ENCODE results near the gene FHAD1. TPM values are rescaled to one million over a fixed set of nuclear protein-coding genes. Genes with fewer than 3 reads are reported as not detected.
A peak's percentile ranks its signal among the peaks of the same experiment; 100 is the strongest.

The FHAD1 gene
- total RNA-seq, 1 experiment from 2014 or later = 1.9 TPM

DNA sequence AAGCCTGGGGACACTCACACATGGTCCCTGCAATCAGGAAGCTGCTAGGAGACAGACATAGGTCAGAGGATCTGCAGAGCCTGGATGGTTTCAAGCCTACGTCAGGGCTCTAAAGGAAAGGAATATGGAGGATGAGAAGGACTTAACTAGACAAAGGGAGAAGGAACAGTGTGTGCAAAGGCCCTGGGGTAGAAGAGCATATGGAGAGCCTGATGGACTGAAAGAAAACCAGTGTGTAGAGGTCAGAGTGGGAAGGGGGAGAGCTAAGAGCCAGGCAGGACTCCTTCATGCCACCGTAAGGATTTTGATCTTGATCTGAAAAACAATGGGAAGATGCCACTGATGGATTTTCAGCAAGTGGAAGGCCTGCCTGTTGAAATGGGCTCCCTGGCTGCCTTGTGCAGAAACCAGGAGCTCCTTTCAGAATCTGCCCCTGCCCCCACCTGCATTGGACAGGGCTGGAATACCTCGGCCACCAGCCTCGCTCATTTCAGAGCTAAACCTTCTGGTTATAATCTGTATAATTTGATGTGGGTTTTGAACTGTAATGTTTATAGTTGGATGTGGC, 8.6 kb downstream of the FHAD1 start:
- Histone ChIP-seq H3K4me1 (ENCODE audit: insufficient read depth, low read length) (no peaks in the 10 kb centered on the region), H2BK12ac (ENCODE audit: insufficient read length, low read depth, low read length) (no peak overlapping the region), H3K9ac (ENCODE audit: extremely low read depth, insufficient read length, low read length) (no peak overlapping the region), H3K4me2 (ENCODE audit: insufficient read depth, insufficient read length, low read length) (no peak overlapping the region), H4K91ac (ENCODE audit: insufficient read length, low read depth, low read length) (no peak overlapping the region), H3K79me2 (ENCODE audit: insufficient read depth, low read length) (no peaks in the 10 kb centered on the region), H3K79me1 (ENCODE audit: insufficient read depth, low read depth, low read length, poor library complexity, severe bottlenecking) (no peaks in the 10 kb centered on the region), H3K27me3 (ENCODE audit: insufficient read depth, low read length) (no peaks in the 10 kb centered on the region), H4K5ac (ENCODE audit: insufficient read length, low read depth, low read length) (no peak overlapping the region), H3K14ac (ENCODE audit: insufficient read depth, low read length) (no peak overlapping the region), H3K4ac (ENCODE audit: low read depth, low read length) (no peak overlapping the region), H2AK5ac (ENCODE audit: insufficient read length, low read length) (no peak overlapping the region), H3K18ac (ENCODE audit: insufficient read length, low read depth, low read length) (no peak overlapping the region), H3K9me3 (ENCODE audit: control insufficient read depth, low read depth, low read length) (no peaks in the 10 kb centered on the region), H3K23ac (ENCODE audit: insufficient read length, low read depth, low read length) (no peak overlapping the region), H2BK5ac (ENCODE audit: insufficient read length, low read length) (no peak overlapping the region), H3T11ph (ENCODE audit: low read length) (no peak overlapping the region), H3K23me2 (ENCODE audit: insufficient read length, low read depth, low read length, poor library complexity, severe bottlenecking) (no peaks in the 10 kb centered on the region), H2BK20ac (ENCODE audit: low read depth, low read length, poor library complexity, severe bottlenecking) (no peak overlapping the region), H2AFZ (ENCODE audit: low read length) (no peak overlapping the region), H2BK120ac (ENCODE audit: low read depth, low read length, poor library complexity, severe bottlenecking) (no peak overlapping the region), H3K27ac (ENCODE audit: insufficient read length, low read depth, low read length) (no peak overlapping the region), H4K20me1 (ENCODE audit: control insufficient read depth, insufficient read depth, insufficient read length) (no peaks in the 10 kb centered on the region), H3K56ac (ENCODE audit: insufficient read length, low read depth, low read length) (no peak overlapping the region), H2BK15ac (ENCODE audit: low read depth, low read length) (no peak overlapping the region; the same call in 1 of the 2 replicates), H4K8ac (replicated peaks; ENCODE audit: insufficient read length, low read depth, low read length) (no peak overlapping the region)
- WGBS (ENCODE audit: extremely low coverage, insufficient read length, low lambda C conversion rate) = no CpG with 5 or more reads among the region's 4 CpGs
- Mint-ChIP-seq H3K36me3 (ENCODE audit: insufficient read depth in 1 of 3, low read depth in 3 of 3) (no peaks in the 10 kb centered on the region; a peak in 1 of 7 replicates), H3K4me3 (no peak overlapping the region), H3K4me1 (peaks cover 7 to 8% of the 10 kb centered on the region in 2 experiments), H3K27ac (peak overlapping the region in 1 of 3 experiments; percentile 57; a peak in 2 of 7 replicates), H3K27me3 (ENCODE audit: low read depth) (peaks cover 8% of the 10 kb centered on the region), H3K9me3 (no peaks in the 10 kb centered on the region; a peak in 1 of 5 replicates)
- TF ChIP-seq, protein P1, sequence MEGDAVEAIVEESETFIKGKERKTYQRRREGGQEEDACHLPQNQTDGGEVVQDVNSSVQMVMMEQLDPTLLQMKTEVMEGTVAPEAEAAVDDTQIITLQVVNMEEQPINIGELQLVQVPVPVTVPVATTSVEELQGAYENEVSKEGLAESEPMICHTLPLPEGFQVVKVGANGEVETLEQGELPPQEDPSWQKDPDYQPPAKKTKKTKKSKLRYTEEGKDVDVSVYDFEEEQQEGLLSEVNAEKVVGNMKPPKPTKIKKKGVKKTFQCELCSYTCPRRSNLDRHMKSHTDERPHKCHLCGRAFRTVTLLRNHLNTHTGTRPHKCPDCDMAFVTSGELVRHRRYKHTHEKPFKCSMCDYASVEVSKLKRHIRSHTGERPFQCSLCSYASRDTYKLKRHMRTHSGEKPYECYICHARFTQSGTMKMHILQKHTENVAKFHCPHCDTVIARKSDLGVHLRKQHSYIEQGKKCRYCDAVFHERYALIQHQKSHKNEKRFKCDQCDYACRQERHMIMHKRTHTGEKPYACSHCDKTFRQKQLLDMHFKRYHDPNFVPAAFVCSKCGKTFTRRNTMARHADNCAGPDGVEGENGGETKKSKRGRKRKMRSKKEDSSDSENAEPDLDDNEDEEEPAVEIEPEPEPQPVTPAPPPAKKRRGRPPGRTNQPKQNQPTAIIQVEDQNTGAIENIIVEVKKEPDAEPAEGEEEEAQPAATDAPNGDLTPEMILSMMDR (conservative IDR thresholded peaks at IDR 0.05) = no peak
- DNase-seq = no peak
